PC-9 (cell line): Measurements from ENCODE around the gene SH3GL3. TPM values are rescaled to one million over a fixed set of nuclear protein-coding genes. Genes with fewer than 3 reads are reported as not detected.

Experiments used
- BruUV-seq: library from RNA; stranded (reverse); fragments of 400-500 nt; replicated peaks from 2 replicates; lab custom pipeline; 2021; lab: Mats Ljungman, UMichigan
- CTCF ChIA-PET: fragments of 300-600 bp; sonication (Branson Sonifier 250); formaldehyde crosslinking; loops from one replicate; lab custom pipeline; 2022; ENCODE audit warnings: antibody characterized with exemption; lab: Charles Lee
- POLR2A ChIA-PET: fragments of 300-600 bp; sonication (Branson Sonifier 250); formaldehyde crosslinking; loops from one replicate; lab custom pipeline; 2022; ENCODE audit warnings: antibody characterized with exemption; ENCODE audit not compliant: unreplicated experiment; lab: Charles Lee
- DNase-seq, 2 experiments: peaks; one replicate each; pipeline versions ENCODE4 v3.0.0 to v3.0.0-alpha.2; 2015 to 2022; ENCODE audit warnings: mixed read lengths in 1 of 2
- H2AFZ ChIP-seq: fragments of 200-600 bp; sonication (generic); 2 replicates; pipeline ENCODE4 v1.8.1; 2017; ENCODE audit warnings: antibody characterized with exemption
- H3F3A ChIP-seq: fragments of 200-600 bp; sonication (generic); 2 replicates; pipeline ENCODE4 v1.8.1; 2017; ENCODE audit warnings: antibody characterized with exemption, mild to moderate bottlenecking, low read depth; ENCODE audit not compliant: insufficient read depth
- H3K27ac ChIP-seq: fragments of 200-600 bp; sonication (generic); 2 replicates; pipeline ENCODE4 v1.6.1; 2016; ENCODE audit warnings: mixed run types
- H3K27me3 ChIP-seq: fragments of 200-600 bp; sonication (generic); 2 replicates; pipeline ENCODE4 v1.6.1; 2016; ENCODE audit warnings: low read depth, mixed run types; ENCODE audit not compliant: insufficient read depth
- H3K36me3 ChIP-seq: fragments of 200-600 bp; sonication (generic); 2 replicates; pipeline ENCODE4 v1.6.1; 2016; ENCODE audit warnings: low read depth, mixed run types
- H3K4me1 ChIP-seq: fragments of 200-600 bp; sonication (generic); replicated peaks from 2 replicates; pipeline ENCODE4 v1.6.1; 2016; ENCODE audit warnings: mixed run types; ENCODE audit not compliant: insufficient read depth
- H3K4me2 ChIP-seq: fragments of 200-600 bp; sonication (generic); 2 replicates; pipeline ENCODE4 v1.6.1; 2017; ENCODE audit warnings: mixed run types
- H3K4me3 ChIP-seq: fragments of 200-600 bp; sonication (generic); 2 replicates; pipeline ENCODE4 v1.6.1; 2016; ENCODE audit warnings: mixed run types
- H3K79me2 ChIP-seq: fragments of 200-600 bp; sonication (generic); 2 replicates; pipeline ENCODE4 v1.6.1; 2017; ENCODE audit warnings: low read depth, mixed run types
- H3K9me2 ChIP-seq: fragments of 200-600 bp; sonication (generic); 2 replicates; pipeline ENCODE4 v1.8.1; 2017; ENCODE audit warnings: mild to moderate bottlenecking; ENCODE audit not compliant: insufficient read depth
- H3K9me3 ChIP-seq: fragments of 200-600 bp; sonication (generic); 2 replicates; pipeline ENCODE4 v1.8.1; 2016; ENCODE audit warnings: low read depth; ENCODE audit not compliant: insufficient read depth
- H4K20me1 ChIP-seq: fragments of 200-600 bp; sonication (generic); 2 replicates; pipeline ENCODE4 v1.8.1; 2017; ENCODE audit not compliant: insufficient read depth
- EZH2 ChIP-seq: fragments of 200-600 bp; sonication (generic); IDR thresholded peaks from 2 replicates; pipeline ENCODE4 v1.8.0; 2017; ENCODE audit warnings: antibody characterized with exemption, low read depth
- intact Hi-C: fragments of 100-400 bp; cut with micrococcal nuclease; formaldehyde crosslinking; loops from one replicate; pipeline ENCODE4 v1.10.0; 2022; ENCODE audit not compliant: unreplicated experiment
- total RNA-seq: library from RNA; stranded (reverse); gene quantifications from 2 replicates; pipeline ENCODE4 v1.2.3, GENCODE V29; 2021
- TF ChIP-seq, protein P1 (sequence below): fragments of 200-600 bp; sonication (generic); conservative IDR thresholded peaks from 2 replicates; pipeline ENCODE4 v1.6.1; 2017; ENCODE audit warnings: mixed run types, antibody characterized with exemption, mild to moderate bottlenecking, moderate library complexity

SH3GL3 gene
- total RNA-seq, 1 experiment from 2014 or later, result 0.22 TPM

DNA sequence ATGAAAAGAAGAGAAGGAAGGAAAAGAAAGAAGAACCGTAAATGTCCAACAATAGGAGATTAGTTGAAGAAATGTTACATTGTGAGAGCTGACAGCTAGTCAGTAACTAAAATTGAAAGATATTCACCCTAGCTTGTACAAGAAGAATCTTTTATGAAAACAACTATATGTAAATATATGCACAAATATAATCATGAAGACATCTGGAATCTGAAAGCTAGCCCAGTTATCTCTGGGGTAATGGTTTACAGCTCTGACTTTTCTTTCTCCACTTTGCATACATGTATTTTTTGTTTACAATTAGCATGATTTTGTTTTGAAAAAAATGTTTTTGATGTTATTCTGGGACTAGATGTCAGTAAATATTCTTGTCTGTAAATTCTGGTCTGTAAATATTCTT lies 169.7 kb downstream of the SH3GL3 start:
- Histone ChIP-seq H3K9me2 (no peaks in the 10 kb centered on the region), H3K36me3 (no peaks in the 10 kb centered on the region), H3K9me3 (no peaks in the 10 kb centered on the region), H3K4me3 (no peak overlapping the region), H3F3A (no peaks in the 10 kb centered on the region), H3K27me3 (no peaks in the 10 kb centered on the region), H3K79me2 (no peaks in the 10 kb centered on the region), H4K20me1 (no peaks in the 10 kb centered on the region), H3K4me2 (no peak overlapping the region), H3K27ac (no peak overlapping the region), H3K4me1 (no peaks in the 10 kb centered on the region), H2AFZ (no peak overlapping the region)
- no TSS peak for BruUV-seq
- TF ChIP-seq, protein P1, sequence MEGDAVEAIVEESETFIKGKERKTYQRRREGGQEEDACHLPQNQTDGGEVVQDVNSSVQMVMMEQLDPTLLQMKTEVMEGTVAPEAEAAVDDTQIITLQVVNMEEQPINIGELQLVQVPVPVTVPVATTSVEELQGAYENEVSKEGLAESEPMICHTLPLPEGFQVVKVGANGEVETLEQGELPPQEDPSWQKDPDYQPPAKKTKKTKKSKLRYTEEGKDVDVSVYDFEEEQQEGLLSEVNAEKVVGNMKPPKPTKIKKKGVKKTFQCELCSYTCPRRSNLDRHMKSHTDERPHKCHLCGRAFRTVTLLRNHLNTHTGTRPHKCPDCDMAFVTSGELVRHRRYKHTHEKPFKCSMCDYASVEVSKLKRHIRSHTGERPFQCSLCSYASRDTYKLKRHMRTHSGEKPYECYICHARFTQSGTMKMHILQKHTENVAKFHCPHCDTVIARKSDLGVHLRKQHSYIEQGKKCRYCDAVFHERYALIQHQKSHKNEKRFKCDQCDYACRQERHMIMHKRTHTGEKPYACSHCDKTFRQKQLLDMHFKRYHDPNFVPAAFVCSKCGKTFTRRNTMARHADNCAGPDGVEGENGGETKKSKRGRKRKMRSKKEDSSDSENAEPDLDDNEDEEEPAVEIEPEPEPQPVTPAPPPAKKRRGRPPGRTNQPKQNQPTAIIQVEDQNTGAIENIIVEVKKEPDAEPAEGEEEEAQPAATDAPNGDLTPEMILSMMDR, result no peak
- TF ChIP-seq EZH2, result no peak
- CTCF ChIA-PET, result no interaction called here
- intact Hi-C loops, result no loop called here
- POLR2A ChIA-PET, result no interaction called here
- DNase-seq, result no peak

DNA sequence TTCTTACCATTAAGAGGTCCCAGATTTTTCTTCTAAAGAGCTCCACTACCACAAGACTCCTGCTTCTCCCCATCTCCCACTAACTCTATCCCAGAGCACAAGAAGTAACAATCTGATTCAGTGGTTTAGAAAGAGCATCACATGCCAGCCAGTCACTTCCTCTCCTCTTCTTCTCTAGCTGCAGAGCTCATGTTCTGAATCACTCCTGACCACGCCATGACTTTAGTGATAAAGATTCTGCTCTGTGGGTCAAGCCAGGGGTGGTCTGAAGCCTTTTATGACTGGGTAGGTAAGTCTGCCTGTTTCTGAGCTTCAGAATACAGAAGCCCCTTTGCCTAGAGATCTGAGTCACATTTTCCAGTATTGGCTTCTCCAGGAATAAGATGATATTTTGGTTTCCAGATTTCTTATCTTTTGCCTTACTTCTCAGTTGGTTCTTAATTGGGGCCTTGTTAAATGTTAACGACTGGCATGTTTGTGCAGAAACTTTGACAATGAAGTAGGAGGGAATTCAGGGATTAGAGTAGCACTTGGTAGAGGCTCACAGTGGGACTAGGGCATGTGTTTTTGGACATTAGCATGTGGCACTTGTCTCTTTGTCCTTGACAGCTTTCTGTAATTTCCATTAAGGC lies 179.1 kb downstream of the SH3GL3 start:
- no peaks in the 10 kb centered on the region for H3K79me2 ChIP-seq
- no peak for TF ChIP-seq EZH2
- TF ChIP-seq, protein P1, result no peak
- no peak overlapping the region for H2AFZ ChIP-seq
- no peak overlapping the region for H3K4me2 ChIP-seq
- no peaks in the 10 kb centered on the region for H3F3A ChIP-seq
- H3K27ac ChIP-seq, result no peak overlapping the region
- no TSS peak for BruUV-seq
- H3K27me3 ChIP-seq, result no peaks in the 10 kb centered on the region
- no peaks in the 10 kb centered on the region for H3K9me2 ChIP-seq
- DNase-seq, result no peak
- CTCF ChIA-PET, result no interaction called here
- H3K36me3 ChIP-seq, result no peaks in the 10 kb centered on the region
- H3K4me1 ChIP-seq, result no peaks in the 10 kb centered on the region
- no peaks in the 10 kb centered on the region for H4K20me1 ChIP-seq
- H3K9me3 ChIP-seq, result no peaks in the 10 kb centered on the region
- no peak overlapping the region for H3K4me3 ChIP-seq
- intact Hi-C loops, result no loop called here
- POLR2A ChIA-PET, result no interaction called here

DNA sequence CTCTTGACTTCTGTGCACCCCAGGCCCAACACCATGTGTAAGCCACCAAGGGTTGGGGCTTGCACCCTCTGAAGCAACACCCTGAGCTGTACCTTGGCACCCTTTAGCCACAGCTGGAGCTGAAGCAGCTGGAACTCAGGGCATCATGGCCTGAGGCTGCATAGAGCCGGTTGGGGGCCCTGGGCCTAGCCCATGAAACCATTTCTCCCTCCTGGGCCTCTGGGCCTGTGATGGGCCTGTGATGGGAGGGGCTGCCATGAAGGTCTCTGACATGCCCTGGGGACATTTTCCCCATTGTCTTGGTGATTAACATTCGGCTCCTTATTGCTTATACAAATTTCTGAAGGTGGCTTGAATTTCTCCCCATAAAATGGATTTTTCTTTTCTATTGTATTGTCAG lies 184.4 kb downstream of the SH3GL3 start:
- POLR2A ChIA-PET, result no interaction called here
- Histone ChIP-seq H3F3A (no peaks in the 10 kb centered on the region), H3K9me3 (no peaks in the 10 kb centered on the region), H3K4me2 (no peak overlapping the region), H3K4me3 (no peak overlapping the region), H3K27me3 (peaks cover 6% of the 10 kb centered on the region; the same call in 1 of the 2 replicates), H3K9me2 (no peaks in the 10 kb centered on the region), H3K36me3 (no peaks in the 10 kb centered on the region), H3K79me2 (no peaks in the 10 kb centered on the region), H4K20me1 (no peaks in the 10 kb centered on the region), H3K27ac (no peak overlapping the region), H3K4me1 (no peaks in the 10 kb centered on the region), H2AFZ (no peak overlapping the region)
- CTCF ChIA-PET, result no interaction called here
- TF ChIP-seq EZH2, result no peak
- TF ChIP-seq, protein P1, result no peak
- no TSS peak for BruUV-seq
- intact Hi-C loops, result no loop called here
- DNase-seq, result no peak
